ENCODE data around the gene CHAC2.
A peak's percentile ranks its signal among the peaks of the same experiment; 100 is the strongest.
"Not testable (repeated sequence)": the region's sequence is repeated elsewhere in the genome, so short reads cannot be mapped to it uniquely, and the experiment has no call there.

CHAC2 gene

GRCh38 chr2:53820048-53820447 is 52.4 kb downstream of the CHAC2 start:
- in situ Hi-C loops (cut with HindIII; ENCODE audit: low sequenced_read_pairs), result no loop called here
- H3K4me3 ChIP-seq (ENCODE audit: low read depth, low read length), result no peak overlapping the region
- no peak for DNase-seq (ENCODE audit: low read depth)
- TF ChIP-seq, protein P1, sequence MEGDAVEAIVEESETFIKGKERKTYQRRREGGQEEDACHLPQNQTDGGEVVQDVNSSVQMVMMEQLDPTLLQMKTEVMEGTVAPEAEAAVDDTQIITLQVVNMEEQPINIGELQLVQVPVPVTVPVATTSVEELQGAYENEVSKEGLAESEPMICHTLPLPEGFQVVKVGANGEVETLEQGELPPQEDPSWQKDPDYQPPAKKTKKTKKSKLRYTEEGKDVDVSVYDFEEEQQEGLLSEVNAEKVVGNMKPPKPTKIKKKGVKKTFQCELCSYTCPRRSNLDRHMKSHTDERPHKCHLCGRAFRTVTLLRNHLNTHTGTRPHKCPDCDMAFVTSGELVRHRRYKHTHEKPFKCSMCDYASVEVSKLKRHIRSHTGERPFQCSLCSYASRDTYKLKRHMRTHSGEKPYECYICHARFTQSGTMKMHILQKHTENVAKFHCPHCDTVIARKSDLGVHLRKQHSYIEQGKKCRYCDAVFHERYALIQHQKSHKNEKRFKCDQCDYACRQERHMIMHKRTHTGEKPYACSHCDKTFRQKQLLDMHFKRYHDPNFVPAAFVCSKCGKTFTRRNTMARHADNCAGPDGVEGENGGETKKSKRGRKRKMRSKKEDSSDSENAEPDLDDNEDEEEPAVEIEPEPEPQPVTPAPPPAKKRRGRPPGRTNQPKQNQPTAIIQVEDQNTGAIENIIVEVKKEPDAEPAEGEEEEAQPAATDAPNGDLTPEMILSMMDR (IDR thresholded peaks at IDR 0.05; ENCODE audit: low read depth, low read length, missing control alignments), result no peak

- in situ Hi-C loops (cut with HindIII; ENCODE audit: low sequenced_read_pairs), result no loop called here
- no peak overlapping the region for H3K4me3 ChIP-seq (ENCODE audit: low read depth, low read length)
- TF ChIP-seq, protein P1 (IDR thresholded peaks at IDR 0.05; ENCODE audit: low read depth, low read length, missing control alignments), result no peak
- peak; percentile 2 for DNase-seq (ENCODE audit: low read depth)
Observed at GRCh38 chr2:53820711-53821110, 53.1 kb downstream of the CHAC2 start.

- DNase-seq (ENCODE audit: low read depth), result no peak
- TF ChIP-seq, protein P1 (IDR thresholded peaks at IDR 0.05; ENCODE audit: low read depth, low read length, missing control alignments), result no peak
- in situ Hi-C loops (cut with HindIII; ENCODE audit: low sequenced_read_pairs), result no loop called here
- no peak overlapping the region for H3K4me3 ChIP-seq (ENCODE audit: low read depth, low read length)
Observed at GRCh38 chr2:53821810-53822209, 54.2 kb downstream of the CHAC2 start.

- not testable (repeated sequence) for DNase-seq (ENCODE audit: low read depth)
Observed at GRCh38 chr2:53823639-53824038, 56.0 kb downstream of the CHAC2 start.

More at GRCh38 chr2:53823639-53824038, 56.0 kb downstream of the CHAC2 start:
- in situ Hi-C loops (cut with HindIII; ENCODE audit: low sequenced_read_pairs); H3K4me3 ChIP-seq (ENCODE audit: low read depth, low read length): not testable (repeated sequence)

Measured in astrocyte of the cerebellum (primary cell).